Measurements from ENCODE around the gene RPS6KB2. TPM values are rescaled to one million over a fixed set of nuclear protein-coding genes. Genes with fewer than 3 reads are reported as not detected.

The RPS6KB2 gene
- total and polyA plus RNA-seq, 5 donors = 29.0 to 39.6 (median 29.6) TPM

Other genes with a start within 250 kb of the RPS6KB2 start
- 10 to 100 TPM; 50.4 to 56.5 (median 52.5) TPM for gene GRK2, start 162.0 kb upstream of the RPS6KB2 start, total RNA-seq
- 56.6 TPM for gene GRK2, start 162.0 kb upstream of the RPS6KB2 start, polyA plus RNA-seq
- 10 to 100 TPM; 20.0 to 25.3 (median 22.8) TPM for gene ANKRD13D, start 139.2 kb upstream of the RPS6KB2 start, total RNA-seq
- 18.0 TPM for gene ANKRD13D, start 139.2 kb upstream of the RPS6KB2 start, polyA plus RNA-seq
- gene SSH3, start 125.0 kb upstream of the RPS6KB2 start, total RNA-seq = 10 to 100 TPM; 23.9 to 25.9 (median 25.1) TPM
- gene SSH3, start 125.0 kb upstream of the RPS6KB2 start, polyA plus RNA-seq = 14.9 TPM
- gene POLD4, start 74.9 kb upstream of the RPS6KB2 start, total RNA-seq = 10 to 100 TPM; 53.8 to 86.6 (median 65.3) TPM
- 124 TPM for gene POLD4, start 74.9 kb upstream of the RPS6KB2 start, polyA plus RNA-seq
- gene CLCF1, start 54.9 kb upstream of the RPS6KB2 start, total RNA-seq = 1 to 10 TPM; 2.9 to 6.1 (median 3.0) TPM
- 3.7 TPM for gene CLCF1, start 54.9 kb upstream of the RPS6KB2 start, polyA plus RNA-seq
- 10 to 100 TPM in 1 of 4 donors, 1 to 10 TPM in 3; 7.9 to 11.7 (median 9.4) TPM for gene RAD9A, start 36.5 kb upstream of the RPS6KB2 start, total RNA-seq
- gene RAD9A, start 36.5 kb upstream of the RPS6KB2 start, polyA plus RNA-seq = 7.3 TPM
- gene PPP1CA, start 26.6 kb upstream of the RPS6KB2 start, total RNA-seq = 10 to 100 TPM; 73.1 to 93.4 (median 79.1) TPM
- gene PPP1CA, start 26.6 kb upstream of the RPS6KB2 start, polyA plus RNA-seq = 79.4 TPM
- 1 to 10 TPM in 3 of 4 donors, under 1 TPM in 1; 0.67 to 2.7 (median 1.8) TPM for gene TBC1D10C, start 24.4 kb upstream of the RPS6KB2 start, total RNA-seq
- 0.86 TPM for gene TBC1D10C, start 24.4 kb upstream of the RPS6KB2 start, polyA plus RNA-seq
- 10 to 100 TPM in 2 of 4 donors, 1 to 10 TPM in 2; 5.1 to 23.6 (median 9.3) TPM for gene CARNS1, start 12.8 kb upstream of the RPS6KB2 start, total RNA-seq
- gene CARNS1, start 12.8 kb upstream of the RPS6KB2 start, polyA plus RNA-seq = 5.2 TPM
- 1 to 10 TPM; 1.2 to 3.4 (median 1.9) TPM for gene PTPRCAP, start 9.2 kb downstream of the RPS6KB2 start, total RNA-seq
- gene PTPRCAP, start 9.2 kb downstream of the RPS6KB2 start, polyA plus RNA-seq = 1.6 TPM
- 10 to 100 TPM; 23.5 to 38.2 (median 29.6) TPM for gene CORO1B, start 15.0 kb downstream of the RPS6KB2 start, total RNA-seq
- gene CORO1B, start 15.0 kb downstream of the RPS6KB2 start, polyA plus RNA-seq = 20.8 TPM
- gene GPR152, start 24.2 kb downstream of the RPS6KB2 start, total RNA-seq = not detected
- not detected for gene GPR152, start 24.2 kb downstream of the RPS6KB2 start, polyA plus RNA-seq
- 1 to 10 TPM; 1.1 to 1.8 (median 1.5) TPM for gene CABP4, start 26.9 kb downstream of the RPS6KB2 start, total RNA-seq
- 0.81 TPM for gene CABP4, start 26.9 kb downstream of the RPS6KB2 start, polyA plus RNA-seq
- 10 to 100 TPM; 61.7 to 78.2 (median 65.4) TPM for gene TMEM134, start 40.8 kb downstream of the RPS6KB2 start, total RNA-seq
- gene TMEM134, start 40.8 kb downstream of the RPS6KB2 start, polyA plus RNA-seq = 82.3 TPM
- 10 to 100 TPM; 50.8 to 64.5 (median 64.2) TPM for gene AIP, start 54.5 kb downstream of the RPS6KB2 start, total RNA-seq
- gene AIP, start 54.5 kb downstream of the RPS6KB2 start, polyA plus RNA-seq = 74.2 TPM
- gene PITPNM1, start 76.9 kb downstream of the RPS6KB2 start, total RNA-seq = 10 to 100 TPM; 19.4 to 26.3 (median 24.1) TPM
- gene PITPNM1, start 76.9 kb downstream of the RPS6KB2 start, polyA plus RNA-seq = 13.7 TPM
- 10 to 100 TPM; 31.5 to 52.7 (median 49.9) TPM for gene CDK2AP2, start 79.7 kb downstream of the RPS6KB2 start, total RNA-seq
- 65.2 TPM for gene CDK2AP2, start 79.7 kb downstream of the RPS6KB2 start, polyA plus RNA-seq
- gene CABP2, start 95.0 kb downstream of the RPS6KB2 start, total RNA-seq = not detected
- gene CABP2, start 95.0 kb downstream of the RPS6KB2 start, polyA plus RNA-seq = not detected
- 100 to 1,000 TPM; 323 to 411 (median 377) TPM for gene GSTP1, start 155.3 kb downstream of the RPS6KB2 start, total RNA-seq
- gene GSTP1, start 155.3 kb downstream of the RPS6KB2 start, polyA plus RNA-seq = 501 TPM
- 100 to 1,000 TPM; 375 to 462 (median 435) TPM for gene NDUFV1, start 178.4 kb downstream of the RPS6KB2 start, total RNA-seq
- 380 TPM for gene NDUFV1, start 178.4 kb downstream of the RPS6KB2 start, polyA plus RNA-seq
- gene NUDT8, start 201.4 kb downstream of the RPS6KB2 start, total RNA-seq = 100 to 1,000 TPM in 1 of 4 donors, 10 to 100 TPM in 3; 45.6 to 105 (median 79.6) TPM
- 121 TPM for gene NUDT8, start 201.4 kb downstream of the RPS6KB2 start, polyA plus RNA-seq
- not detected for gene TBX10, start 211.3 kb downstream of the RPS6KB2 start, total RNA-seq
- not detected for gene TBX10, start 211.3 kb downstream of the RPS6KB2 start, polyA plus RNA-seq
- not detected for gene ACY3, start 222.2 kb downstream of the RPS6KB2 start, total RNA-seq
- not detected for gene ACY3, start 222.2 kb downstream of the RPS6KB2 start, polyA plus RNA-seq
- not detected for gene ALDH3B2, start 246.1 kb downstream of the RPS6KB2 start, total RNA-seq
- gene ALDH3B2, start 246.1 kb downstream of the RPS6KB2 start, polyA plus RNA-seq = not detected

All from right cardiac atrium (tissue), 5 donors.